Tongue (tissue), 3 donors: ENCODE results near the gene PSD2. TPM values are rescaled to one million over a fixed set of nuclear protein-coding genes. Genes with fewer than 3 reads are reported as not detected.
A peak's percentile ranks its signal among the peaks of the same experiment; 100 is the strongest.

Source experiments
- DNase-seq: peaks from one replicate; pipeline ENCODE4 v3.0.0-alpha.2; 2015
- small RNA-seq: library from RNA; depleted of rRNA; stranded (forward); fragments of <200 nt; gene quantifications from one replicate; pipeline ENCODE3, GENCODE V24; 2014; ENCODE audit warnings: low replicate concordance
- total RNA-seq: library from RNA; depleted of rRNA; stranded (reverse); fragments of >200 nt; gene quantifications from one replicate; pipeline ENCODE4 v1.2.3, GENCODE V29; 2014

PSD2 gene
- total RNA-seq, 1 donor from 2014 or later = 0.10 TPM

DNA sequence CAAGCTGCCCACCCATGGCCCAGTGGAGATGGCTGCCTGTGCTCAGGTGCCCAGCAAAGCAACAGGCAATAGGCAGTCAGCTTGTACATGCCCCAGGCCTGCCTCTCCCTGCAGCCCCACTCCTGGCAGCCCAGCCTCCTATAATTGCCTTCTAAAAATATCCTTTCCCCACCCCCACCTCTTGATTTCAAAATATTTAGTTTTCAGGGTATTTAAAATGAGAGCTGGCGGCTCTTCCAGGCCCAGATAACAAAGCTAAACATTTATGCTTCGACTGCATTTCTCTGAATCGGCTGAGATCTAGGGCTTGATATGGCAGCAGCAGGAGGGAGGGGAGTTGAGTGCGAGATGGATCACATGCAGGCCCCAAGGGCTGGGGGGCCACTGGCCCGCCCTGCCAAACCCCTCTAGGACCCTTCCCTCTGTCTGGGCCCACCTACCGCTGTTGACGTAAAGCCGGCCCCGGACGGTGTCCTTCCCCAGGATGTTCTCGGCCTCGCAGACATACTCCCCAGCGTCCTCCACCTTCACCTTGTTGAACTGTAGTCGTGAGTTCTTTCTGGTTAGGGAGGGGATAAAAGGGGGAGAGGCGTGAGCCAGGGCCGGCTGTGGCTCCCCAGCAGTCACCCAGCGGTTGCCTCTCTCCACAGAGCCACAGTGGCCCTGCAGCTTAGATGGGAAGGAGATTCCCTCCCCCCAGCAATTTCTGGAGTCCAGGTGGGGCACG, 85.0 kb downstream of the PSD2 start:
- DNase-seq = peak; percentile 42

DNA sequence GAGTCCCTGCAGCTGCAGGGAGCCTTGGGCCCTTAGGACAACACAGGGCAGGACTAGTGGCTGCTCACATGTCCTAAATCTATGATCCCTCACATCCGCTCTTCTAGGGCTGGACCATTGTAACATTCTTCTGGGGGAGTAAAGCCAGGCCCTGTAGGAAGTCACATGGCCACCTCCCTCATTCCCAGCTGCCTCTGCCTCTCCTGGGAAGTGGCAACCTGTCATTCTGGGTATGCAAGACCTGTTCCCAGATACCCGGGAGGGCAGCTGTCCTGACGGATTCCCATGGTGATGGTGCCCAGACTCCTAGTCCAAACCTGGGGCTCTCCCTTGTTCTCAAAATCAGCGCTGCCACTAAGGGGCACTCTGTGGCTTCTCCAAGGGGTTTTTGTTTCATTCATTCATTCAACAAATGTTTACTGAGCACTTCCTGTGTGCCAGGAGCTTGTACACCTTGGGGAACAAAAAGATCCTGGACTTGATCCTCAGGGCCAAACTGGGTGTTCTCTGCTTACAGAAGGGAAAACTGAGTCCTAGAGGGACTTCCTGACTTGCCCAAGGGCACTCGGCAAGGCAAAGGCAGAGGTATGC, 85.6 kb downstream of the PSD2 start:
- peak; percentile 73 for DNase-seq

DNA sequence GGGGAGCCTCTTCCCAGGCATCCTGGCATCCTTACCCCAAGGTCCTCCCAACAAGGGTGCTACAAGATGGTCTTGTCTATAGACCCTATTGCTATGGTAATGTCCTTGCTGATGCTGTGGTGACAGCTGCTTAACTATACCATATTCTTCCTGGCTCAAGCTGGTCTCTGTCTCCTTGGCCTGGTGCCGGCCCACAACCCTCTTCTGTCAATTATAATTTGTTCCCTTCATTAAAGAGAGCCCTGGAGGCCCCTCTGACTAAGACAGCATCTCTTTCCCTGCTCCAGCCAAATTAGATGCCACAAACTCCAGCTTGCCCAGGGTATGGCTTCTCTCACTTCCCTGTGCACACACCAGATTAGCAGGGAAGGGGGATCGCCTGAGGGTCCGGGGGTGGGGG, 86.7 kb downstream of the PSD2 start:
- peak; percentile 70 for DNase-seq

DNA sequence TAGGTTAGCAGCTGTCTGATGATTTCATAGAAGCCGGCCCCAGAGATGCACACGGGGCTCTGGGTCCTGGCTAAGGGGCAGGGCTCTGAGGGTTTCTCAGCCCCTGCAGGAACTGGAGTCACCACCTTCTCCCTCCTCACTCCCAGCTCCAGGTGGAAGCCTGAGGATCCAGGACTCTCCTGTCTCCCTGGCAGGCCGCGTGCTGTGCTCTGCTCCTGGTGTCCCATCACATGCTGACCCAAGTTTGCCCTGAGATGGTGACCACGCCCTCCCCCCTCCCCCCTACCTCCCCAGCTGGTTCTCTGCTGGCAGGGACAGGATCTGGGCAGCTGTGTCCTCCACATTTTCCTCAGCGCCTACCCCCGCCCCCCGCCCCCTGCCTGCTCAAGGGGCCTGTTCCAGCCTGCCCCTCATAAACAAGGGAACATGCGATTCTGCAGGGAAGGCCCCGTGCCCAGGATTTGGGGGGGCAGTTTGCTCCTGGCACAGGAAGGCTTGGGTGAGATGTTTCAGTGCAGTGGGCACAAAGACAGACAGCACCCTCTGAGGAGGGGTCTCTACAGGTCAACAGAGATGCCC, 87.4 kb downstream of the PSD2 start:
- DNase-seq = peak; percentile 87

DNA sequence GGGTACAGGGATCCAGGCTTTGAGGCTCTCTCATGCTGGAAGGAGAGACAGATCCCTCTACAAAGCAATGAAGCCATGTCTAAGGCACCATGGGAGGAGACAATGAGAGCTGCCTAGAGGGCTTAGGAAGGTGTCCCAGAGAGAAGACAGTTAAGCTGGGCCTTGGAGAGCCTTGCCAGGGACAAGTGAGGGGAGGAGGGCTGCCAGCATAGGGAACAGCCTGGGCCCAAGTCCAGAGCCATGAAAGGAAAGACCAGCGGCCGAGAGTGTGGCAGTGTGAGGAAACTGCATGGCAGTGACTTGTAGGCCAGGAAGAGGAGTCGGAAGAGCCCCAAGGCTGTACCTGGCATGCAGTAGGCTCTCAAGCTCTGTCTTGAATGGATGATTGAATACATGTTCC, 88.5 kb downstream of the PSD2 start:
- peak; percentile 32 for DNase-seq

DNA sequence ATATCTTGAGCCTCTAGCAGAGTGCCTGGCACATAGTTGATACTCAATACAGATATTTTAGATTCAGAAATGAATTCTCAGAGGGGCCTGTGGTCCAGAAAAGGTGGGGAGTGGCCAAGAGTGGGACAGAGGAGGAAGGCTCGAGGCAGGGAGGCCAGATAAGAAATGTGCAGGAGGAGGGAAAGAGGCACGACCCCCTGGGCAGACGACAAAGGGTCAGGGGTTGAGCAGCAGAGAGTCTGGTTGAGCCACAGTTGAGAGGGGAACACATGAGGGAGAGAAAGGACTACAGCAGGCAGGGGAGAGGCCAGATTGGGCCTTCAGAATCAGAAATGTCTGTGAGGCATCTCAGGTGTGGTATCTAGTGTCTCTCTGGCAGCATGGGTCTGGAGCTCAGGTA, 89.1 kb downstream of the PSD2 start:
- no peak for DNase-seq

DNA sequence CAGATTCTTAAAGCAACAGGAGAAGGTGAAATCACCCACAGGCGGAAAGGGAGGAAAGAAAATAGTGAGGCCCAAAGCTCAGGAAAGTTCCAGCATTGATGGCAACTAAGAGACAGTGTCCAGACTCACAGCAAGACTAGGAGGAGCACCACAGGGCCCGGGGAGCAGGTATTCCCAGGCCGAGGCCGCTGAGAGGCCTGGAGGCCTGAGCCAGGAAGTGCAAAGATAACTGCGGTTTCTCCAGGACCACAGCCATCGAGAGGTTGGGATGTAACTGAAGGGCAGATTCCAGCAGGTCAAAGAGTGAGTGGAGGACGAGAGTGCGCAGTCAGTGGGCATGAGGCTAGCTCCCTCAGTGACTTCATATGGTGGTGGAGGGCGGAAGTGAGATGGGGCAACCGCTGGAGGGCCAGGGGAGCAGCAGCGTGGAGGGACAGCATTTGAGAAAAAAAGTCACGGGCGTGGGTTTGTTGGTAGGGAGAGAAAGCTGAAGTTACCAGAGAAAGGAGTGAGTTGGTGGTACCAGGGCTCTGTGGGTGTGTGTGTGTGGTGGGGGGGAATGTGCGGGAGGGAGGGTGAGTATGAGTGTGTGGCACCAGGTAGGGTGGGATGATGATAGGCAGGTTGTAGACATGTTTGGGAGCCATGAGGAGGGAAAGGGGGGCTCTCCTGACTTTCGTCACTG, 89.7 kb downstream of the PSD2 start:
- DNase-seq = no peak

DNA sequence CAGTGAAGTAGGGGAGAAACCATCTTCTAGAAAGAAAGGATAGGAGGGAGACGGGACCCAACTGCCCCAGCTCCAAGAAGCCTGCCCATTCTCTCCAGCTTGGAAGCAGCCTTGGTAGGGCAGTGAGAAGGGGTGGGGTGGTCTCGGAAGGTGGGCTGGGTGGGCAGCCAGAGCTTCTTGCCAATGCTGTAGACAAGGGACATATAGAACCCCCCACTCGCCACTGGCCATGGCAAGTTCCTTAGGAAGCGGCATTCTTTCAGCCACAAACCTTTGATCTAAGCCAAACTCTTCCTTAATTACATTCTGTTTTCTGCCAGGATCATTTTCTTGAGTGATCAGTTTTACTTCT, 90.2 kb downstream of the PSD2 start:
- DNase-seq = no peak

DNA sequence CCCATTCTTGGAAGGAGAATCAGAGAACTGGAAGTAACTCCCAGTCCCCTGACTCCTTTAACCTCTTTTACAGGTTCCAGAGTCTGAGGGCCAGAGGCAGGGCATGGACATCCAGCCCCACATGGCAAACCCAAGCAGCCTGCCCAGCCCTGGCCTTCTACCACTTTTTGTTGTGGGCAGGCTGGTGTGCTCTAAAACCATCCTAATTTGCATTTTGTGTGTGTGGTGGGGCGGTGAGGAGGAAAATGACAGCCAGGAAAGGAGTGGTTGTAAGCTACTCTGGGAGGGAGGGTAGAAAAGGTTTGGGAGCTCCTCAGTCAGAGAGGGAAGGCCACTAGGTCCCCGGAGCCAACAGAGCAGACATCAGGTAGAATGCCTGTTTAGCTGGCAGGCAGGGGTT, 90.6 kb downstream of the PSD2 start:
- no peak for DNase-seq

DNA sequence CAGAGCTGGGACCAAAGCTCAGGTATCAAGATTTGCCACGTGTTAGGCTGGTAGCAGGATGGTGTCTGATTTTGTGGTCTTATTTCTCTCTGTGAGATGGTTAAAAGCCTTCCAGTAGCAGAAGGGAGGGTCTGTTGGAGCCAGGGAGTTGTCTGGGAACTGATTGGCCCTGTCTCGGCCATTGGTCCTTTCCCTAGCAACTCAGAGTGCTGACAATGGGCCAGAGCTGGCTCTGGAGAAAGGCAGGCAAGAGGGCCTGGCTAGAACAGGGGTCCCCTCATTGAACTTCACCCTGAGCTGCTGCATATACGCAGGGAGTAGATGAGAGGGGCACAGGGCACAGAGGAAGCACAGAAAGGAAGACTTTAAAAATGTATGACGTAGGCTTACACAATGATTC, 92.8 kb downstream of the PSD2 start:
- no peak for DNase-seq

DNA sequence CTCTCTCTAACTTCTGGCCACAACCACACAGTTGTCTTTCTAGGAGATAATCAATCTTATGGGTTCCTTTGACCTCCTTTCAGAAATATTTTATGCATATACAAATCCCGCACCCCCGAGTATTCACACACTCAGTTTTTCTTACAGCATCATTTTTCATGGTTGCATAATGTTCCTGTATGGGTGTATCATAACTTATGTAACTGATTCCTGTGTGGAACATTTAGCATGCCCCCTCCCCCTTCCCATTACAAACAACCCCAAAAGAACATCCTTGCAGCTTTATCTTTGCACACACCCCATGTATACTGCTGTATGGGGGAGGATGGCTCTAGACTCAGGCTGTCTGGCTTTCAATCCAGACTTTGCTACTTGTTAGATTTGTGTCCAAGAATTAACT, 93.8 kb downstream of the PSD2 start:
- DNase-seq = no peak

DNA sequence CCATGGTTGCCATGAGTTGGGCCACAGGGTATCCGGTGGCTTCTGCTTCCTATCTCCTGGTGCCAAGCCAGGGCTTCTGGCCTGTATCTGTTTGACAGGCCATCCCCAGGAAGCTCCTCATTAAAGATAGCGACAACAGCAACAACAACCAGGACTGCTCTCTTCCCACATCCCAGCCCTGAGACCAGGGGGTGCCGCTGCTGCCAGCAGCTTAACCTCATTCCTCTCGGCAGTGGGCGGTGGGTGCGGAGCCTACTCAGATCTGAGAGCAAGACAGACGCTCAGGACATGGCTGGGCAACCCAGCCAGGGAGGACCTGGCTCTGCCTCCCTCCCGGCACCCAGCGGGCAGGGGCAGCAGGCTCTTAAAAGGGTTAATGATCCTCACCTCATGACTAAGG, 98.3 kb downstream of the PSD2 start:
- no peak for DNase-seq

Small RNA genes within 50 kb of the gene (small RNA-seq; reads per million reads assigned to genes)
- gene AC008667.4 = not detected

Other genes starting within 250 kb of the PSD2 start
- gene UBE2D2, start 234.5 kb upstream of the PSD2 start, total RNA-seq = 77.1 TPM
- 93.9 TPM for gene CXXC5, start 147.5 kb upstream of the PSD2 start, total RNA-seq
- 0.41 TPM for gene NRG2, start 247.5 kb downstream of the PSD2 start, total RNA-seq